MV-4-11 (cell line): Measurements from ENCODE around the gene SEMA6C.
A peak's percentile ranks its signal among the peaks of the same experiment; 100 is the strongest.

Experiments used
- DNase-seq: peaks from one replicate; lab custom pipeline; 2025; lab: John Stamatoyannopoulos, UW

Gene SEMA6C

GRCh38 chr1:151158326-151158725, 11.9 kb upstream of the SEMA6C start:
- peak; percentile 67 for DNase-seq

- DNase-seq: peak; percentile 93
These were observed 10.7 kb upstream of the SEMA6C start for GRCh38 chr1:151157067-151157531.

GRCh38 chr1:151156515-151156819, 10.0 kb upstream of the SEMA6C start, which contains the start of gene TNFAIP8L2:
Gene TNFAIP8L2, plus strand, starts transcription at chr1:151156649. Its CDS starts 2,049 bp downstream, at chr1:151158698.
- peak; percentile 88 for DNase-seq

- no peak for DNase-seq
These were observed 1.2 kb upstream of the SEMA6C start for GRCh38 chr1:151147665-151148064.

GRCh38 chr1:151147132-151147503, 687 bp upstream of the SEMA6C start:
- DNase-seq: no peak

- DNase-seq: no peak
These were observed 389 bp downstream of the SEMA6C start for GRCh38 chr1:151146072-151146411.

- no peak for DNase-seq
These were observed 943 bp downstream of the SEMA6C start for GRCh38 chr1:151145304-151146071.

GRCh38 chr1:151144474-151145303, 1.7 kb downstream of the SEMA6C start:
- no peak for DNase-seq

GRCh38 chr1:151143986-151144385, 2.4 kb downstream of the SEMA6C start:
- no peak for DNase-seq

GRCh38 chr1:151143057-151143435, 3.4 kb downstream of the SEMA6C start:
- no peak for DNase-seq

GRCh38 chr1:151142411-151143056, 3.9 kb downstream of the SEMA6C start:
- DNase-seq: no peak

- DNase-seq: no peak
These were observed 8.6 kb downstream of the SEMA6C start for GRCh38 chr1:151137789-151138188.

GRCh38 chr1:151135433-151136385, 10.7 kb downstream of the SEMA6C start:
- no peak for DNase-seq

- no peak for DNase-seq
These were observed 11.4 kb downstream of the SEMA6C start for GRCh38 chr1:151134991-151135390.

- no peak for DNase-seq
These were observed 12.0 kb downstream of the SEMA6C start for GRCh38 chr1:151134396-151134795.

GRCh38 chr1:151133018-151133806, 13.2 kb downstream of the SEMA6C start:
- DNase-seq: no peak

- DNase-seq: no peak
These were observed 14.0 kb downstream of the SEMA6C start for GRCh38 chr1:151132335-151133017.

- no peak for DNase-seq
These were observed 14.6 kb downstream of the SEMA6C start for GRCh38 chr1:151131701-151132334.

- DNase-seq: no peak
These were observed 15.3 kb downstream of the SEMA6C start for GRCh38 chr1:151130987-151131586.
